DOHH2 (cell line): ENCODE data around the gene OXCT1.
"Not testable (repeated sequence)": the region's sequence is repeated elsewhere in the genome, so short reads cannot be mapped to it uniquely, and the experiment has no call there.

Experiments
- H3F3A ChIP-seq: fragments of 200-600 bp; sonication (generic), shearing (Covaris generic); 2 replicates; pipeline ENCODE4 v1.6.0; 2016; ENCODE audit warnings: antibody characterized with exemption, mild to moderate bottlenecking; ENCODE audit not compliant: control insufficient read depth, insufficient read depth
- H3K27ac ChIP-seq: fragments of 200-600 bp; sonication (generic); 2 replicates; pipeline ENCODE4 v1.5.1; 2014; ENCODE audit warnings: low read depth, mild to moderate bottlenecking, low read length, moderate library complexity
- H3K27me3 ChIP-seq: fragments of 200-600 bp; sonication (generic); 2 replicates; pipeline ENCODE4 v1.6.1; 2014; ENCODE audit warnings: mild to moderate bottlenecking, low read length, mixed read lengths; ENCODE audit not compliant: control insufficient read depth
- H3K36me3 ChIP-seq: fragments of 200-600 bp; sonication (generic); 2 replicates; pipeline ENCODE4 v1.6.1; 2014; ENCODE audit warnings: mild to moderate bottlenecking, low read length, moderate library complexity, mixed read lengths; ENCODE audit not compliant: control insufficient read depth
- H3K4me1 ChIP-seq: fragments of 200-600 bp; sonication (generic); 2 replicates; pipeline ENCODE4 v1.6.1; 2014; ENCODE audit warnings: mild to moderate bottlenecking, low read length, mixed read lengths; ENCODE audit not compliant: control insufficient read depth
- H3K4me2 ChIP-seq: fragments of 200-600 bp; sonication (generic); 2 replicates; pipeline ENCODE4 v1.6.0; 2014; ENCODE audit warnings: mild to moderate bottlenecking, low read length, moderate library complexity
- H3K4me3 ChIP-seq: fragments of 200-600 bp; sonication (generic); 2 replicates; pipeline ENCODE4 v1.5.1; 2014; ENCODE audit warnings: mild to moderate bottlenecking, low read length, mixed read lengths
- H3K79me2 ChIP-seq: fragments of 200-600 bp; sonication (generic); 2 replicates; pipeline ENCODE4 v1.6.1; 2014; ENCODE audit warnings: mild to moderate bottlenecking, low read length, mixed read lengths; ENCODE audit not compliant: control insufficient read depth
- H3K9me2 ChIP-seq: fragments of 200-600 bp; sonication (generic); replicated peaks from 2 replicates; pipeline ENCODE4 v1.6.1; 2014; ENCODE audit warnings: mild to moderate bottlenecking, low read length, mixed read lengths; ENCODE audit not compliant: control insufficient read depth
- H3K9me3 ChIP-seq: fragments of 200-600 bp; sonication (generic); 2 replicates; pipeline ENCODE4 v1.6.1; 2014; ENCODE audit warnings: antibody characterized with exemption, low read length, mixed read lengths; ENCODE audit not compliant: control insufficient read depth, insufficient read depth
- H4K20me1 ChIP-seq: fragments of 200-600 bp; sonication (generic); 2 replicates; pipeline ENCODE4 v1.6.0; 2014; ENCODE audit warnings: low read depth, mild to moderate bottlenecking, antibody characterized with exemption, low read length, moderate library complexity; ENCODE audit not compliant: control insufficient read depth, insufficient read depth
- EZH2phosphoT487 ChIP-seq: fragments of 200-600 bp; sonication (generic); IDR thresholded peaks from 2 replicates; pipeline ENCODE4 v1.6.1; 2017; ENCODE audit warnings: borderline replicate concordance, mild to moderate bottlenecking, antibody characterized with exemption, low read length, moderate library complexity, mixed read lengths
- TF ChIP-seq, protein P1 (sequence below): fragments of 200-600 bp; sonication (generic); IDR thresholded peaks from one replicate; pipeline ENCODE4 v1.5.1; 2014; ENCODE audit warnings: antibody characterized with exemption, mild to moderate bottlenecking, low read depth, low read length; ENCODE audit not compliant: poor library complexity, severe bottlenecking

Gene OXCT1

DNA sequence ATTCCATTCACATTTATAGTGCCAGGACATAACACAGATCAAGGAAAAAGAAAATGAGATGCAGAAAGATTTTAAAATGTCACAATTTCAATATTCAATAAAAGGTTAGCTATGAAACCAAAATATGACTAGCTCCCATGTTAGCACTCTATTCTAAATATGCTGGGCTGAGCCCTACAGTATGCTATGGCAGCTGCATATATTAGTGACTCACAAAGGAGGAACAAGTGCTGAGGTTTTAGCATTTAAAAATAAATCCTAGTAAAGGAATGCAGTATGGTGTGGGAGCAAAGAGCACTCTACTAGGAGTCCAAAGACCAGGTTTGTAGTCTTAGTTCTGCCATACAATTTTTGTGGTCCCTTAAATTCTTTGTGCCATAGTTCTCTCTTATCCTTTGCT, 118.4 kb downstream of the OXCT1 start:
- Histone ChIP-seq H3K9me3 (no peaks in the 10 kb centered on the region), H4K20me1 (no peaks in the 10 kb centered on the region), H3K27me3 (no peaks in the 10 kb centered on the region), H3K4me1 (no peaks in the 10 kb centered on the region), H3K79me2 (no peaks in the 10 kb centered on the region), H3K4me2 (no peak overlapping the region), H3K9me2 (no peaks in the 10 kb centered on the region), H3K4me3 (no peak overlapping the region), H3K27ac (no peak overlapping the region), H3F3A (no peaks in the 10 kb centered on the region), H3K36me3 (peaks cover 51% of the 10 kb centered on the region)
- no peak for TF ChIP-seq EZH2phosphoT487
- TF ChIP-seq, protein P1, sequence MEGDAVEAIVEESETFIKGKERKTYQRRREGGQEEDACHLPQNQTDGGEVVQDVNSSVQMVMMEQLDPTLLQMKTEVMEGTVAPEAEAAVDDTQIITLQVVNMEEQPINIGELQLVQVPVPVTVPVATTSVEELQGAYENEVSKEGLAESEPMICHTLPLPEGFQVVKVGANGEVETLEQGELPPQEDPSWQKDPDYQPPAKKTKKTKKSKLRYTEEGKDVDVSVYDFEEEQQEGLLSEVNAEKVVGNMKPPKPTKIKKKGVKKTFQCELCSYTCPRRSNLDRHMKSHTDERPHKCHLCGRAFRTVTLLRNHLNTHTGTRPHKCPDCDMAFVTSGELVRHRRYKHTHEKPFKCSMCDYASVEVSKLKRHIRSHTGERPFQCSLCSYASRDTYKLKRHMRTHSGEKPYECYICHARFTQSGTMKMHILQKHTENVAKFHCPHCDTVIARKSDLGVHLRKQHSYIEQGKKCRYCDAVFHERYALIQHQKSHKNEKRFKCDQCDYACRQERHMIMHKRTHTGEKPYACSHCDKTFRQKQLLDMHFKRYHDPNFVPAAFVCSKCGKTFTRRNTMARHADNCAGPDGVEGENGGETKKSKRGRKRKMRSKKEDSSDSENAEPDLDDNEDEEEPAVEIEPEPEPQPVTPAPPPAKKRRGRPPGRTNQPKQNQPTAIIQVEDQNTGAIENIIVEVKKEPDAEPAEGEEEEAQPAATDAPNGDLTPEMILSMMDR, result no peak

GRCh38 chr5:41748631-41749030, 121.6 kb downstream of the OXCT1 start:
- TF ChIP-seq, protein P1, result no peak
- no peak for TF ChIP-seq EZH2phosphoT487
- H3K27me3 ChIP-seq, result no peaks in the 10 kb centered on the region
- H3F3A ChIP-seq, result no peaks in the 10 kb centered on the region
- H3K4me3 ChIP-seq, result no peak overlapping the region
- peaks cover 57% of the 10 kb centered on the region for H3K36me3 ChIP-seq
- no peaks in the 10 kb centered on the region for H3K79me2 ChIP-seq
- H3K27ac ChIP-seq, result no peak overlapping the region
- no peaks in the 10 kb centered on the region for H3K9me3 ChIP-seq
- H4K20me1 ChIP-seq, result no peaks in the 10 kb centered on the region
- no peak overlapping the region for H3K4me2 ChIP-seq
- H3K4me1 ChIP-seq, result no peaks in the 10 kb centered on the region
- no peaks in the 10 kb centered on the region for H3K9me2 ChIP-seq

- H4K20me1 ChIP-seq, result no peaks in the 10 kb centered on the region
- no peaks in the 10 kb centered on the region for H3K79me2 ChIP-seq
- no peaks in the 10 kb centered on the region for H3K9me2 ChIP-seq
- no peak for TF ChIP-seq EZH2phosphoT487
- TF ChIP-seq, protein P1, result no peak
- no peak overlapping the region for H3K4me3 ChIP-seq
- H3F3A ChIP-seq, result no peaks in the 10 kb centered on the region
- H3K27me3 ChIP-seq, result no peaks in the 10 kb centered on the region
- H3K36me3 ChIP-seq, result peaks cover 48% of the 10 kb centered on the region
- H3K9me3 ChIP-seq, result no peaks in the 10 kb centered on the region
- H3K4me2 ChIP-seq, result no peak overlapping the region
- H3K27ac ChIP-seq, result no peak overlapping the region
- H3K4me1 ChIP-seq, result no peaks in the 10 kb centered on the region
Measured at GRCh38 chr5:41747708-41748107, 122.5 kb downstream of the OXCT1 start.

DNA sequence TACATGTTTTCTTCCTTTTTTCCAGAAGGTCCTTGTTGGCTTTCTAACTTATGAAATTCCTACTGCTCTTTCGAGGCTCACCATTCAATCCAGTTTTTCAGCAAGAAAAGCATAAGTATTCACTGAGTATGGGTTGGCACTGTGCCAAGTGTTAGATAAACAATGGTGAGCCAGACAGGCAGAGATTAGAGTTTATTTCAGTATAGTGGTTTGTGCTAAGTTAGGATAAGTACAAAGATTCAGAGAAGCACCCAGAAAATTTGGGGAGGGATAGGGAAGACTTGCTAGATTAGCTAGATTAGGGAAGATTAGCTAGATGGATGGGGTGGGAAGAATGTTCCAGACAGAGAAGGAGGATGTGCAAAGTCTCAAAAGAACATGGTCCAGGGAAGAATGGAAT, 122.9 kb downstream of the OXCT1 start:
- no peaks in the 10 kb centered on the region for H3K27me3 ChIP-seq
- no peak overlapping the region for H3K4me3 ChIP-seq
- H3K9me3 ChIP-seq, result no peaks in the 10 kb centered on the region
- H3K4me2 ChIP-seq, result no peak overlapping the region
- H4K20me1 ChIP-seq, result no peaks in the 10 kb centered on the region
- no peak for TF ChIP-seq EZH2phosphoT487
- TF ChIP-seq, protein P1, result no peak
- H3K4me1 ChIP-seq, result no peaks in the 10 kb centered on the region
- H3K27ac ChIP-seq, result no peak overlapping the region
- no peaks in the 10 kb centered on the region for H3F3A ChIP-seq
- peaks cover 48% of the 10 kb centered on the region for H3K36me3 ChIP-seq
- H3K79me2 ChIP-seq, result no peaks in the 10 kb centered on the region
- no peaks in the 10 kb centered on the region for H3K9me2 ChIP-seq

DNA sequence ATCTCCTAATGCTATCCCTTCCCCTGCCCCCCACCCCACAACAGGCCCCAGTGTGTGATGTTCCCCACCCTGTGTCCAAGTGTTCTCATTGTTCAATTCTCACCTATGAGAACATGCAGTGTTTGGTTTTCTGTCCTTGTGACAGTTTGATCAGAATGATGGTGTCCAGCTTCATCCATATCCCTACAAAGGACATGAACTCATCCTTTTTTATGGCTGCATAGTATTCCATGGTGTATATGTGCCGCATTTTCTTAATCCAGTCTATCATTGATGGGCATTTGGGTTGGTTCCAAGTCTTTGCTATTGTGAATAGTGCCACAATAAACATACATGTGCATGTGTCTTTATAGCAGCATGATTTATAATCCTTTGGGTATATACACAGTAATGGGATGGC, 127.6 kb downstream of the OXCT1 start:
- not testable (repeated sequence) for H3K27ac ChIP-seq, H3K9me2 ChIP-seq, H3K4me1 ChIP-seq, H4K20me1 ChIP-seq, H3K27me3 ChIP-seq, H3K79me2 ChIP-seq, H3K4me3 ChIP-seq, H3F3A ChIP-seq, H3K9me3 ChIP-seq, H3K4me2 ChIP-seq
- peaks cover 44% of the 10 kb centered on the region for H3K36me3 ChIP-seq
